ENCODE results near the gene RAG2. TPM values are rescaled to one million over a fixed set of nuclear protein-coding genes. Genes with fewer than 3 reads are reported as not detected.

Gene RAG2
- total RNA-seq, 2 donors from 2014 or later, result not detected

Other genes starting within 250 kb of the RAG2 start
- 10 to 100 TPM in 1 of 2 donors, 1 to 10 TPM in 1; 8.7 to 10.7 TPM for gene TRAF6, start 88.0 kb downstream of the RAG2 start, total RNA-seq
- under 1 TPM; 0.13 to 0.29 TPM for gene RAG1, start 30.2 kb downstream of the RAG2 start, total RNA-seq
- 1 to 10 TPM in 1 of 2 donors, under 1 TPM in 1; 0.80 to 1.3 TPM for gene IFTAP, start 3.7 kb downstream of the RAG2 start, total RNA-seq